B cell (primary cell): ENCODE data around the gene COX10.

Experiments used
- EZH2 ChIP-seq: IDR thresholded peaks from 2 replicates; pipeline ENCODE4 v1.6.1; 2012; ENCODE audit warnings: borderline replicate concordance, low read depth, mild to moderate bottlenecking, moderate library complexity, low read length; ENCODE audit not compliant: insufficient read depth, poor library complexity, severe bottlenecking
- TF ChIP-seq, protein P1 (sequence below): fragments of 200-600 bp; IDR thresholded peaks from one replicate; pipeline ENCODE4 v1.8.0; 2022; ENCODE audit warnings: antibody characterized with exemption, mild to moderate bottlenecking

DNA sequence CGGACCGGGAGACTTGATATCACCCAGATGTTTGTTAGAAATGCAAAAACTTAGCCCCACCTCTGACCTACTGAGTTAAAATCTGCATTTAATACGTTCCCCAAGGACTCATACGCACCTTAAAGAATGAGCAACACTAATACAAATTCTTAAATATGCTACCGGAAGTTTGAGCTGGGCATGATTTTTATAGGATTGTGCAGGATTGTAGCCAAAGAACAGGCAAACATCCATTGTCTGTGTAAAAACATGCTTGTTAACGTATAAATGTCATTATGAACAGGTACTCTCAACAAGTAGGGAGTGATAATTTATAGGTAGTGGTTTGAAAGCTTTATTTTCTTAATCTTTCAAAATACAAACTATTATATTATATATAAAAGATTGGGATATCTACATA, 22.3 kb upstream of the COX10 start:
- TF ChIP-seq EZH2 = no peak
- TF ChIP-seq, protein P1, sequence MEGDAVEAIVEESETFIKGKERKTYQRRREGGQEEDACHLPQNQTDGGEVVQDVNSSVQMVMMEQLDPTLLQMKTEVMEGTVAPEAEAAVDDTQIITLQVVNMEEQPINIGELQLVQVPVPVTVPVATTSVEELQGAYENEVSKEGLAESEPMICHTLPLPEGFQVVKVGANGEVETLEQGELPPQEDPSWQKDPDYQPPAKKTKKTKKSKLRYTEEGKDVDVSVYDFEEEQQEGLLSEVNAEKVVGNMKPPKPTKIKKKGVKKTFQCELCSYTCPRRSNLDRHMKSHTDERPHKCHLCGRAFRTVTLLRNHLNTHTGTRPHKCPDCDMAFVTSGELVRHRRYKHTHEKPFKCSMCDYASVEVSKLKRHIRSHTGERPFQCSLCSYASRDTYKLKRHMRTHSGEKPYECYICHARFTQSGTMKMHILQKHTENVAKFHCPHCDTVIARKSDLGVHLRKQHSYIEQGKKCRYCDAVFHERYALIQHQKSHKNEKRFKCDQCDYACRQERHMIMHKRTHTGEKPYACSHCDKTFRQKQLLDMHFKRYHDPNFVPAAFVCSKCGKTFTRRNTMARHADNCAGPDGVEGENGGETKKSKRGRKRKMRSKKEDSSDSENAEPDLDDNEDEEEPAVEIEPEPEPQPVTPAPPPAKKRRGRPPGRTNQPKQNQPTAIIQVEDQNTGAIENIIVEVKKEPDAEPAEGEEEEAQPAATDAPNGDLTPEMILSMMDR = no peak
